ENCODE measurements around the gene BICC1. TPM values are rescaled to one million over a fixed set of nuclear protein-coding genes. Genes with fewer than 3 reads are reported as not detected.
A peak's percentile ranks its signal among the peaks of the same experiment; 100 is the strongest.

Gene BICC1
- total RNA-seq, 4 donors from 2014 or later, result 0.60 to 5.1 (median 2.2) TPM

DNA sequence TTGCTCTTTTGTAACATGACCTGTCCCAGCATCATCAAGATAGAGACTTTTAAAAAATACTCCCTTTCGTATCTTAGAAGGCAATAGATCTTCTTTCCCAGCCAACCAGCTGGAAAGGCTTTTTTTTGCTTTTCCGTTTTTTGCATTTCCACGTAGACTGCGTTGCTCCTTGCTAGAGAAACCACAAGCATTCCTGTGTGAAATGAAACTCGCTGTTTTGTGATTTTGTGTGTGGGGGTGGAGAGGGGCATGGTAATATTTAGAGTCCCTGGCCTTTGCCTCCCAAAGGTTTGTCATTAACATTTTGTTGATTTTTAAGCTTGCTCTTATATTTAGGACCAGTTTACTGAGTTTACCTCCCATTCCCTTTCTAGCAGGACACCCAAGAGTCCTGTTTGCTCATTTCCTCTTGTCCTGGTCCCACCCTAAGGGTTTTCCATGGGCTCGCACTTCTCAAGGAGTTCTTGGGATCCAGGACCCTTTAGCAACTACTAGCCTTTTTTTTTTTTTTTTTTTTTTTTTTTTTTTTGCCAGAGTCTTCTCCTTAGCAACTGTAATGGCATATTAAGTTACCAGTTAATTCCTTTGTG, 243.6 kb downstream of the BICC1 start:
- DNase-seq, result no peak
- TF ChIP-seq, protein P1, sequence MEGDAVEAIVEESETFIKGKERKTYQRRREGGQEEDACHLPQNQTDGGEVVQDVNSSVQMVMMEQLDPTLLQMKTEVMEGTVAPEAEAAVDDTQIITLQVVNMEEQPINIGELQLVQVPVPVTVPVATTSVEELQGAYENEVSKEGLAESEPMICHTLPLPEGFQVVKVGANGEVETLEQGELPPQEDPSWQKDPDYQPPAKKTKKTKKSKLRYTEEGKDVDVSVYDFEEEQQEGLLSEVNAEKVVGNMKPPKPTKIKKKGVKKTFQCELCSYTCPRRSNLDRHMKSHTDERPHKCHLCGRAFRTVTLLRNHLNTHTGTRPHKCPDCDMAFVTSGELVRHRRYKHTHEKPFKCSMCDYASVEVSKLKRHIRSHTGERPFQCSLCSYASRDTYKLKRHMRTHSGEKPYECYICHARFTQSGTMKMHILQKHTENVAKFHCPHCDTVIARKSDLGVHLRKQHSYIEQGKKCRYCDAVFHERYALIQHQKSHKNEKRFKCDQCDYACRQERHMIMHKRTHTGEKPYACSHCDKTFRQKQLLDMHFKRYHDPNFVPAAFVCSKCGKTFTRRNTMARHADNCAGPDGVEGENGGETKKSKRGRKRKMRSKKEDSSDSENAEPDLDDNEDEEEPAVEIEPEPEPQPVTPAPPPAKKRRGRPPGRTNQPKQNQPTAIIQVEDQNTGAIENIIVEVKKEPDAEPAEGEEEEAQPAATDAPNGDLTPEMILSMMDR (IDR thresholded peaks at IDR 0.05), result no peak
- no peak for TF ChIP-seq EP300 (IDR thresholded peaks at IDR 0.05; ENCODE audit: low read depth)
- no peak for TF ChIP-seq POLR2A (IDR thresholded peaks at IDR 0.05)
- TF ChIP-seq POLR2AphosphoS5 (IDR thresholded peaks at IDR 0.05), result no peak
- Histone ChIP-seq H3K4me1 (peaks cover 0 to 10% (median 0%) of the 10 kb centered on the region in 4 donors), H3K27me3 (no peaks in the 10 kb centered on the region), H3K9me3 (no peaks in the 10 kb centered on the region), H3K36me3 (no peaks in the 10 kb centered on the region), H3K27ac (peak overlapping the region in 3 of 4 donors; percentile 18 to 50 (median 44)), H3K4me3 (no peak overlapping the region)
- intact Hi-C loops (cut with DNase I; ENCODE audit: low total_unique reads), result no loop called here
- in situ Hi-C loops (cut with MboI; ENCODE audit: low pct_ligation_motif_present in 1 of 4, low pct_unique_long_range_greater_than_20kb in 1 of 4, low sequenced_read_pairs in 3 of 4), result no loop called here
- WGBS, 2 donors (ENCODE audit: low coverage in 1 of 2), result 51 to 65% methylated on average over 6 of the region's 6 CpGs

DNA sequence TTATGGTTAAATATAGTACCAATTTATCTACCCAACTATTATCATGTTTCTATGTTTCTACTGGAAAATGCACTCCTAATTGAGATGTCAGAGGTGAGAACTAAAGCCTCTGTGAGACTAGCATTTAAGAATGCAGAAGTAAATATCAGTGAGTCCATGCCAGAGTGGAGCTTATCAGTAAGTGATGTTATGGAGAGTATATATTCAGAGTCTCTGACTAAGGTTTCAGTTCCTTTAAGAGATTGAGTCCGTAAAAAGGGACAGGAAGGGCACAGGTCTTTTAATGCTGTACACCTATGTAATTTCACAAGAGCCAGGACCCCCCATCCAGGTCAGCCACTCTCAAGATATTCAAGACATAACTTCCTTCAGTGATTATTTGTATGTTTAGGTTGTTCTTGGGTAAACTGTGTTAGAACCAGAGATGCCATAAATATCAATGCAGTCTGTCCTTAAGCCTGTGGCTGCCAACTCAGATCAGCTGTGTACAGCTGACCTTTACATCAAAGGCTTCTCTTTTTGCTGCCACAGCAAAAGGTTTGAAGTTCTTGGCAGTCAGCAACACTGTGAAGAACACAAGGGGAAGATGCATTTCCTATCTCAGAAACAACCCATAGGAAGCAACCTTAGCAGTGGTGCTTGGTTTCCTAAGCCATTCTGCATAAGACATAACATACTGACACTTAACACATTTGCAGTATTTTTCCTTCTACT, 244.8 kb downstream of the BICC1 start:
- no peaks in the 10 kb centered on the region for H3K36me3 ChIP-seq
- intact Hi-C loops (cut with DNase I; ENCODE audit: low total_unique reads), result no loop called here
- in situ Hi-C loops (cut with MboI; ENCODE audit: low pct_ligation_motif_present in 1 of 4, low pct_unique_long_range_greater_than_20kb in 1 of 4, low sequenced_read_pairs in 3 of 4), result no loop called here
- H3K9me3 ChIP-seq, result no peaks in the 10 kb centered on the region
- no peaks in the 10 kb centered on the region for H3K27me3 ChIP-seq
- 67% methylated on average over 1 of the region's 1 CpG; no CpG with 5 or more reads in 1 of the 2 donors for WGBS, 2 donors (ENCODE audit: low coverage in 1 of 2)
- H3K4me1 ChIP-seq, result peaks cover 0 to 10% (median 0%) of the 10 kb centered on the region in 4 donors
- no peak for TF ChIP-seq EP300 (IDR thresholded peaks at IDR 0.05; ENCODE audit: low read depth)
- no peak for TF ChIP-seq POLR2AphosphoS5 (IDR thresholded peaks at IDR 0.05)
- no peak for TF ChIP-seq POLR2A (IDR thresholded peaks at IDR 0.05)
- TF ChIP-seq, protein P1 (IDR thresholded peaks at IDR 0.05), result no peak
- H3K4me3 ChIP-seq, result no peak overlapping the region
- no peak for DNase-seq
- no peak overlapping the region for H3K27ac ChIP-seq

DNA sequence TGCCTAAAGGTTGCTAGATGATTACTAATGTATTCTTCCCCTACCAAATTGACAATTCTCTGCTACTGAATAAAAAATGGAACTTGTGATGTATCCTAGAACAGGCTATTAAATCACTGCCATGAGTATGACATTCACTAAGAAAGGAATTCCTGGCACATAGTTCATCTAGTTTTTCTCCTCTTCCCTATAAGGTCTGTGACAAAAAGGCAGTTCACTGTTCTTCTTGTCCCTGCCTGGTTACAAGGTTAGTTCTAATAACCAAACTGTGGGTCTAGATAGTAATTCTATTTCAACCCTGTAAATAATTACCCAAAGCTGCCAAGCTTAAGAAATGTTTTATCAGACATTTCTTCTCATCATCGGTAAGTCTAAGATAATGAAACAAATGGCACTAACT, 245.6 kb downstream of the BICC1 start:
- no peak for TF ChIP-seq POLR2AphosphoS5 (IDR thresholded peaks at IDR 0.05)
- TF ChIP-seq EP300 (IDR thresholded peaks at IDR 0.05; ENCODE audit: low read depth), result no peak

DNA sequence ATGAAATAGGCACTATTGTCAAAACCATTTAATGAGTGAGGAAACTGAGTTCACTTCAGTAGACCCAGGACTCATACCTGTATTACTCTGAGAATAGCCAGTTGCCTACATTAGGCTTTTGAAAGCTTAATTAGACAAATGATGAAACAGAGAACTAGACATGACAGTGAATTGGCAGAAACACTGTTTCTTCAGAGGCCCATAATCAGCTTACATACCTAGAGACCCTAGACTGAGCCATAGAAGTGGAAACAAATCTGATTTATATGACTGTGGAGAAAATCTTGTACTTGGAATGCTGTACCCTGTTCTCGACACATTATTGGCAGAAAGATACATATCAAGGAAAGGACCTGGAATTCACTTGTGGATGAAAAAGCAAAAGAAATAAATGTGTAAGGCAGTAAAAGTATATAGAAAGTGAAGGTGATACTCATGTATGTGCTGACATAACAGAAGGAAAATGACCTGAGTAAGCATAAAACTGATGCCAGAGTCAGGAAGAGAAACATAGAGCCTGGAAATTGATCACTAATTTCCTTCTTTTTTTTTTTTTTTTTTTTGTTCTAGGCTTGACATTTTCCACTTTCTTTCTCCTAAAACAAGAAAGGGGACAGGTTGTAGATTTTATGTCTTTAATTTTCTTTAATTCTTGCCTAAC, 251.5 kb downstream of the BICC1 start:
- no peak for DNase-seq
- 80% methylated on average over 1 of the region's 1 CpG for WGBS, 2 donors (ENCODE audit: low coverage in 1 of 2)
- Histone ChIP-seq H3K36me3 (no peaks in the 10 kb centered on the region), H3K27ac (no peak overlapping the region), H3K4me3 (no peak overlapping the region), H3K9me3 (peaks cover 3 to 6% of the 10 kb centered on the region in 2 donors), H3K27me3 (no peaks in the 10 kb centered on the region), H3K4me1 (no peaks in the 10 kb centered on the region)
- TF ChIP-seq, protein P1 (IDR thresholded peaks at IDR 0.05), result no peak
- TF ChIP-seq POLR2AphosphoS5 (IDR thresholded peaks at IDR 0.05), result no peak
- TF ChIP-seq POLR2A (IDR thresholded peaks at IDR 0.05), result no peak
- TF ChIP-seq EP300 (IDR thresholded peaks at IDR 0.05; ENCODE audit: low read depth), result no peak
- in situ Hi-C loops (cut with MboI; ENCODE audit: low pct_ligation_motif_present in 1 of 4, low pct_unique_long_range_greater_than_20kb in 1 of 4, low sequenced_read_pairs in 3 of 4) (no loop called here), intact Hi-C loops (cut with DNase I; ENCODE audit: low total_unique reads) (no loop called here)

More for the DNA sequence above, 245.6 kb downstream of the BICC1 start:
- Histone ChIP-seq H3K4me3 (no peak overlapping the region), H3K27ac (no peak overlapping the region), H3K4me1 (peaks cover 0 to 10% (median 0%) of the 10 kb centered on the region in 4 donors), H3K27me3 (no peaks in the 10 kb centered on the region), H3K36me3 (no peaks in the 10 kb centered on the region), H3K9me3 (no peaks in the 10 kb centered on the region)
- in situ Hi-C loops (cut with MboI; ENCODE audit: low pct_ligation_motif_present in 1 of 4, low pct_unique_long_range_greater_than_20kb in 1 of 4, low sequenced_read_pairs in 3 of 4) (no loop called here), intact Hi-C loops (cut with DNase I; ENCODE audit: low total_unique reads) (no loop called here)
- DNase-seq, result no peak
- 69 to 83% methylated on average over 1 of the region's 1 CpG for WGBS, 2 donors (ENCODE audit: low coverage in 1 of 2)
